Lower leg skin (tissue), 4 donors: ENCODE measurements around the gene RNF149. TPM values are rescaled to one million over a fixed set of nuclear protein-coding genes. Genes with fewer than 3 reads are reported as not detected.
"Not testable (repeated sequence)": the region's sequence is repeated elsewhere in the genome, so short reads cannot be mapped to it uniquely, and the experiment has no call there.

Experiments used
- DNase-seq, 2 donors: peaks; one replicate each; pipeline ENCODE4 v3.0.0-alpha.2; 2019; ENCODE audit warnings: low spot score in 2 of 2
- H3K4me3 ChIP-seq: fragments of 200-600 bp; sonication (generic); 2 replicates; pipeline ENCODE4 v1.5.1; 2017; ENCODE audit warnings: mild to moderate bottlenecking, low read depth; ENCODE audit not compliant: poor library complexity, severe bottlenecking
- POLR2A ChIP-seq, 2 donors: fragments of 450-650 bp; IDR thresholded peaks; one replicate each; pipeline ENCODE4 v1.6.1; 2016 to 2017; ENCODE audit warnings: antibody characterized with exemption in 2 of 2, mild to moderate bottlenecking in 1 of 2, moderate library complexity in 1 of 2
- whole genome bisulfite sequencing, 2 donors: methylation state at CpG; one replicate each; pipeline ENCODE4 v1.1.5; 2018; 5-methylcytosine and 5-hydroxymethylcytosine counted together
- intact Hi-C: fragments of 100-400 bp; cut with DNase I; formaldehyde crosslinking; loops from one replicate; pipeline ENCODE4 v1.15.0; 2023; ENCODE audit warnings: low total_unique reads
- total RNA-seq, 4 donors: library from RNA; depleted of rRNA; stranded (reverse); fragments of >200 nt; gene quantifications; one replicate each; pipeline ENCODE4 v1.1.0, GENCODE V29; 2016
- TF ChIP-seq, protein P1 (sequence below), 3 donors: fragments of 450-650 bp; IDR thresholded peaks; one replicate each; pipeline ENCODE4 v1.5.1; 2016; ENCODE audit warnings: antibody characterized with exemption in 3 of 3, mild to moderate bottlenecking in 3 of 3, moderate library complexity in 2 of 3

RNF149 gene
- total RNA-seq, 4 donors from 2014 or later: 59.8 to 120 (median 77.7) TPM

DNA sequence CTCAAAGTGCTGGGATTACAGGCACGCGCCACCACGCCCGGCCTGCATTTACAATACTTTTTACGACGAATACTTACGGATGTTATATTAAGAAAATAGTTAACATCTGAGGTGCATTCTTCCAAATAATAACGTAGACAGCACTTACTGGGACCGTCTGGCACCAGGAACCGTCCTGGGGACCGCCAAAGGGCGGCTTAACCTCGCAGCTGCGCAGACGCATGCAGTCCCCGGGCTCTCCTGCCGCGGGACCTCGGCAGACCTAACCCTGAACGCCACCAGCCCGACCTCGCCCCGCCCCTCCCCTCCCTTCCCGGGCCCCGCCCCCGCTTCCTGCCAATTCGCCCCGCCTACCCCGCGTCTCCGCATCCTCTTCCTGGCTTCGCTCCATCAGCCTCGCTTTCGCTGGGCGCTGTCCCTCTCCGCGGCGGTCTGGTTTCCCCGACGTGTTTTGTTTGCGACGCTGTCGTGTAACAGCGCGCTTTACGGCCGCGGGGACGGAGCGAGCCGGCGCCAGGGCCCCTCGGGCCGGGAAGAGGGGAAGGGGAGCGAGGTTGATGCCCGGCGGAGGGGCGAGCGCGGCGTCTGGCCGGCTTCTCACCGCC, 56.0 kb downstream of the RNF149 start, which contains the start of gene CNOT11:
CNOT11 (plus strand) TSS at position 479 of the 605 bp plus-strand sequence; CDS start at position 558, 79 bp downstream.
- DNase-seq: peak; percentile 99 to 100
- TF ChIP-seq POLR2A (IDR thresholded peaks at IDR 0.05): peak in 1 of 2 donors; percentile 41
- TF ChIP-seq, protein P1, sequence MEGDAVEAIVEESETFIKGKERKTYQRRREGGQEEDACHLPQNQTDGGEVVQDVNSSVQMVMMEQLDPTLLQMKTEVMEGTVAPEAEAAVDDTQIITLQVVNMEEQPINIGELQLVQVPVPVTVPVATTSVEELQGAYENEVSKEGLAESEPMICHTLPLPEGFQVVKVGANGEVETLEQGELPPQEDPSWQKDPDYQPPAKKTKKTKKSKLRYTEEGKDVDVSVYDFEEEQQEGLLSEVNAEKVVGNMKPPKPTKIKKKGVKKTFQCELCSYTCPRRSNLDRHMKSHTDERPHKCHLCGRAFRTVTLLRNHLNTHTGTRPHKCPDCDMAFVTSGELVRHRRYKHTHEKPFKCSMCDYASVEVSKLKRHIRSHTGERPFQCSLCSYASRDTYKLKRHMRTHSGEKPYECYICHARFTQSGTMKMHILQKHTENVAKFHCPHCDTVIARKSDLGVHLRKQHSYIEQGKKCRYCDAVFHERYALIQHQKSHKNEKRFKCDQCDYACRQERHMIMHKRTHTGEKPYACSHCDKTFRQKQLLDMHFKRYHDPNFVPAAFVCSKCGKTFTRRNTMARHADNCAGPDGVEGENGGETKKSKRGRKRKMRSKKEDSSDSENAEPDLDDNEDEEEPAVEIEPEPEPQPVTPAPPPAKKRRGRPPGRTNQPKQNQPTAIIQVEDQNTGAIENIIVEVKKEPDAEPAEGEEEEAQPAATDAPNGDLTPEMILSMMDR (IDR thresholded peaks at IDR 0.05): no peak
- intact Hi-C loops: no loop called here
- WGBS, 2 donors: 1% methylated on average over 40 to 61 of the region's 63 CpGs
- H3K4me3 ChIP-seq: peak within 1 kb of the TSS; percentile 86

DNA sequence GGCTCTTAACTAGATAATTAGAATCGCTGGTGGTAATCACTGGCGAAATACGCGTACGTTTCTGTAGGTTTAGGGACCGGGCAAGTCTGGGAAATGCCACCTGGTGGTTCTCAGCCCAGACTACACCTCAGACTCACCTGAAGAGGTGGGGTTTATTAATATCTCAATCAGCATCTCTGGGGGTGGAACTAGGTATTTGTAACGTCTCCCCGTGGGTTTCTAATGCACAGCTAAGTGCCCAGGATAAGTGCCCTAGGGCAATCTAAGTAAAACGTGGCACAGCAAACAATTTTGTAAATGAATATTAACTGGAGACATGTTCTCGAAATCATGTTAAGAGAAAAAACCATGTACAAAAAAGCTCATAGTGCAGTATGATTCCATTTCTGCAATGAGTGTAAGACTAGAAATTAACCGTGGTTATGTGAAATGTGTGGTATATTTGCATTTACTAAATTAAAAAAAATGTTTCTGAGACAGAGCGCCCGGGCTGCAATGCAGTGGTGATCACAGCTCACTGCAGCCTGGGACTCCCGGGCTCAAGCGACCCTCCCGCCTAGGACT, 56.6 kb downstream of the RNF149 start:
- 25% methylated on average over 16 of the region's 16 CpGs for WGBS, 2 donors
- TF ChIP-seq, protein P1 (IDR thresholded peaks at IDR 0.05): peak in 1 of 3 donors; percentile 4
- no peak for TF ChIP-seq POLR2A (IDR thresholded peaks at IDR 0.05)
- no peak overlapping the region for H3K4me3 ChIP-seq
- intact Hi-C loops: no loop called here
- DNase-seq: peak in 1 of 2 donors; percentile 27

DNA sequence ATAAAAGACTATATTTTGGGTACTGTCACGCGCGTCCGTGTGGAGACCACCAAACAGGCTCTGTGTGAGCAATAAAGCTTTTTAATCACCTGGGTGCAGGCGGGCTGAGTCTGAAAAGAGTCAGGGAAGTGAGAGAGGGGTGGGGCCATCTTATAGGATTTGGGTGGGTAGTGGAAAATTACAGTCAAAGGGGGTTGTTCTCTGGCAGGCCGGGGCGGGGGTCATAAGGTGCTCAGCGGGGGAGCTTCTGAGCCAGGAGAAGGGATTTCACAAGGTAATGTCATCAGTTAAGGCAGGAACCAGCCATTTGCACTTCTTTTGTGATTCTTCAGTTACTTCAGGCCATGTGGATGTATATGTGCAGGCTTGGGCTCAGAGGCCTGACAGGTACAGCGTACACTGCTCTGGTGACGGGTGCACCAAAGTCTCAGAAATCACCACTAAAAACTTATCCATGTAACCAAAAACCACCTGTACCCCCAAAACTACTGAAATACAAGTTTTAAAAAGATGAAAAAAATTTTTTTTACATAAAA, 57.2 kb downstream of the RNF149 start:
- H3K4me3 ChIP-seq, DNase-seq, intact Hi-C loops: not testable (repeated sequence)
- 76 to 80% methylated on average over 10 of the region's 10 CpGs for WGBS, 2 donors

DNA sequence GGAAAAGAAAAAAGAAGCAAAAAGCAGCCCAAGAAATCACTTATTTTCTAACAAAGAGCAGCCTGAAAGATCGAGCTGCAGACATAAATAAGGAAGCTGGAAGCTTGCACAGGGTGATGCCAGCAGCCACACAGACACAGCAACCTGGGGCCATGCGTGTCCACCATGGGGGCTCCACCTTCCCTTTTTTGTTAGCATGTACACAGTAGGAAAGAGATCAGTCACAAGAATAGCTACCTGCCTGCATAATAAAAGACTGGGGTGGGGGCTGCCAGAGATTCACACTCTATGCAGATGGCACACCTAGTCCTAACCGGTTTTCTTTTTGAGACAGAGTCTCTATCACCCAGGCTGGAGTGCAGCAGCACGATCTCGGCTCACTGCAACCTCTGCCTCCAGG, 58.7 kb downstream of the RNF149 start:
- intact Hi-C loops: no loop called here
- TF ChIP-seq, protein P1 (IDR thresholded peaks at IDR 0.05): no peak
- no peak for TF ChIP-seq POLR2A (IDR thresholded peaks at IDR 0.05)
- 73% methylated on average over 5 of the region's 5 CpGs for WGBS, 2 donors
- no peak for DNase-seq
- H3K4me3 ChIP-seq: no peak overlapping the region

GRCh38 chr2:101248756-101249155, 59.7 kb downstream of the RNF149 start:
- 74 to 86% methylated on average over 5 of the region's 5 CpGs for WGBS, 2 donors
- H3K4me3 ChIP-seq, intact Hi-C loops, DNase-seq: not testable (repeated sequence)

DNA sequence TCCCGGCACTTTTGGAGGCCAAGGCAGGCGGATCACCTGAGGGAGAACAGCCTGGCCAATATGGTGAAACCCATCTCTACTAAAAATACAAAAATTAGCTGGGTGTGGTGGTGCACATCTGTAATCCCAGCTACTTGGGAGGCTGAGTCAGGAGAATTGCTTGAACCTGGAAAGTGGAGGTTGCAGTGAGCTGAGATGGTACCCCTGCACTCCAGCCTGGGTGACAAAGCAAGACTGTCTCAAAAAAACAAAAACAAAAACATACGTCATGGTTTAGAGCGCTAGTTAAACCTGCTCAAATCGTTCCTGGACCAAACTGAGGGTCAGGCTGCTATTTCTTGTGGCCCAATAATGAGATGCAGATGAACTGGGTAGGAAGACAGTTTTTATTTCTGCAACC, 63.0 kb downstream of the RNF149 start:
- H3K4me3 ChIP-seq, intact Hi-C loops: not testable (repeated sequence)
- DNase-seq: peak in 1 of 2 donors; percentile 20
- WGBS, 2 donors: 90% methylated on average over 5 of the region's 5 CpGs

- intact Hi-C loops, H3K4me3 ChIP-seq: not testable (repeated sequence)
- DNase-seq: peak in 1 of 2 donors; percentile 70
- WGBS, 2 donors: 79 to 91% methylated on average over 12 of the region's 12 CpGs
These were observed 63.6 kb downstream of the RNF149 start for GRCh38 chr2:101244899-101245298.

- WGBS, 2 donors: 70 to 73% methylated on average over 4 of the region's 4 CpGs
- H3K4me3 ChIP-seq, intact Hi-C loops: not testable (repeated sequence)
- DNase-seq: peak in 1 of 2 donors; percentile 13
These were observed 64.1 kb downstream of the RNF149 start for GRCh38 chr2:101244373-101244772.
